Transverse colon (tissue), 3 donors: ENCODE data around the gene KCNN3.

Source experiments
- EP300 ChIP-seq: sonication (generic); formaldehyde crosslinking; IDR thresholded peaks from one replicate; pipeline ENCODE4 v1.6.1; 2017; ENCODE audit warnings: antibody characterized with exemption, low read depth
- TF ChIP-seq, protein P1 (sequence below), 5 experiments: fragments of 200-600 bp in 3 of 5; fragments of 450-650 bp in 2 of 5; sonication (generic) in 3 of 5; IDR thresholded peaks; 1 replicate in 2 of 5; 2 replicates in 3 of 5; pipeline ENCODE4 v1.5.1; 2016 to 2017; ENCODE audit warnings: antibody characterized with exemption in 5 of 5, inconsistent platforms in 3 of 5, mild to moderate bottlenecking in 2 of 5, moderate library complexity in 1 of 5

DNA sequence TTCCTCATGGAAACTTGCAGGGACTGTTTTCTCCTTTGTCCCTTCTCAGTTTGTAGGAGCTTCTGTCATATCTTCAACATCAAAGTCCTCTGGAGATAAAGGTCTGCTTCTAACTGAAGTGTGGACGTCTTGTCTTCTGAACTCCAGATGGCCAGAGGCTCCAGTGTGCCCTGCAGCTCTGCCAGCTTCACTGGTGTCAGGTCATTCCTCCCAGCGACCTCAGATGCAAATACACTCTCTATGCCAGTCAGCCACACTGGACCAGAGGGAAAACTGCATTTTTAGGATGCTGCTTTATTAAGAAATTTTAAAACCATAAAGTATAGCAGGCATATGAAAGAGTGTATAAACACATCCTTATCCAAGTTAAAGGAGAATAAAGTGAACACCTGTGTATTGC, 183.6 kb downstream of the KCNN3 start:
- TF ChIP-seq, protein P1, sequence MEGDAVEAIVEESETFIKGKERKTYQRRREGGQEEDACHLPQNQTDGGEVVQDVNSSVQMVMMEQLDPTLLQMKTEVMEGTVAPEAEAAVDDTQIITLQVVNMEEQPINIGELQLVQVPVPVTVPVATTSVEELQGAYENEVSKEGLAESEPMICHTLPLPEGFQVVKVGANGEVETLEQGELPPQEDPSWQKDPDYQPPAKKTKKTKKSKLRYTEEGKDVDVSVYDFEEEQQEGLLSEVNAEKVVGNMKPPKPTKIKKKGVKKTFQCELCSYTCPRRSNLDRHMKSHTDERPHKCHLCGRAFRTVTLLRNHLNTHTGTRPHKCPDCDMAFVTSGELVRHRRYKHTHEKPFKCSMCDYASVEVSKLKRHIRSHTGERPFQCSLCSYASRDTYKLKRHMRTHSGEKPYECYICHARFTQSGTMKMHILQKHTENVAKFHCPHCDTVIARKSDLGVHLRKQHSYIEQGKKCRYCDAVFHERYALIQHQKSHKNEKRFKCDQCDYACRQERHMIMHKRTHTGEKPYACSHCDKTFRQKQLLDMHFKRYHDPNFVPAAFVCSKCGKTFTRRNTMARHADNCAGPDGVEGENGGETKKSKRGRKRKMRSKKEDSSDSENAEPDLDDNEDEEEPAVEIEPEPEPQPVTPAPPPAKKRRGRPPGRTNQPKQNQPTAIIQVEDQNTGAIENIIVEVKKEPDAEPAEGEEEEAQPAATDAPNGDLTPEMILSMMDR (IDR thresholded peaks at IDR 0.05): no peak
- TF ChIP-seq EP300: no peak
